B cell (primary cell): ENCODE results near the gene CYS1.

Experiments
- CTCF ChIP-seq: fragments of 200-600 bp; IDR thresholded peaks from one replicate; pipeline ENCODE4 v1.8.0; 2022; ENCODE audit warnings: antibody characterized with exemption, mild to moderate bottlenecking
- EZH2 ChIP-seq: IDR thresholded peaks from 2 replicates; pipeline ENCODE4 v1.6.1; 2012; ENCODE audit warnings: borderline replicate concordance, low read depth, mild to moderate bottlenecking, moderate library complexity, low read length; ENCODE audit not compliant: insufficient read depth, poor library complexity, severe bottlenecking

- TF ChIP-seq EZH2 (no peak), CTCF (no peak)
Observed at GRCh38 chr2:10028407-10028987, 51.7 kb downstream of the CYS1 start.
